ENCODE measurements around the gene FAM184B.

Gene FAM184B

GRCh38 chr4:17781300-17782287 is at the start of gene FAM184B:
Gene FAM184B, minus strand, starts transcription at chr4:17781621. Its CDS starts 322 bp downstream, at chr4:17781299.
- Mint-ChIP-seq H3K4me3 (peak within 1 kb of the TSS; percentile 9), H3K36me3 (no peaks in the 10 kb centered on the region), H3K9me3 (no peaks in the 10 kb centered on the region), H3K27ac (no peak within 1 kb of the TSS), H3K4me1 (peaks cover 10% of the 10 kb centered on the region)
- ATAC-seq (no peak), DNase-seq (ENCODE audit: low spot score in 2 of 2) (no peak)

- no peak for DNase-seq (ENCODE audit: low spot score in 2 of 2)
- Mint-ChIP-seq H3K4me3 (no peak overlapping the region), H3K27ac (no peak overlapping the region), H3K36me3 (peaks cover 88% of the 10 kb centered on the region), H3K4me1 (no peaks in the 10 kb centered on the region), H3K9me3 (no peaks in the 10 kb centered on the region)
- ATAC-seq, result no peak
Measured at GRCh38 chr4:17823871-17824669, 42.6 kb upstream of the FAM184B start.

GRCh38 chr4:17817027-17817426 is 35.6 kb upstream of the FAM184B start:
- Mint-ChIP-seq H3K4me3 (no peak overlapping the region), H3K27ac (no peak overlapping the region), H3K4me1 (peaks cover 8% of the 10 kb centered on the region), H3K36me3 (peaks cover 99% of the 10 kb centered on the region), H3K9me3 (no peaks in the 10 kb centered on the region)
- no peak for DNase-seq (ENCODE audit: low spot score in 2 of 2)
- ATAC-seq, result peak; percentile 77

- H3K4me1 Mint-ChIP-seq, result peaks cover 16% of the 10 kb centered on the region
- peaks cover 99% of the 10 kb centered on the region for H3K36me3 Mint-ChIP-seq
- no peak overlapping the region for H3K4me3 Mint-ChIP-seq
- H3K27ac Mint-ChIP-seq, result no peak overlapping the region
- no peaks in the 10 kb centered on the region for H3K9me3 Mint-ChIP-seq
- DNase-seq (ENCODE audit: low spot score in 2 of 2) (no peak), ATAC-seq (no peak)
Measured at GRCh38 chr4:17816142-17816541, 34.7 kb upstream of the FAM184B start.

GRCh38 chr4:17814140-17814539 is 32.7 kb upstream of the FAM184B start:
- Mint-ChIP-seq H3K9me3 (no peaks in the 10 kb centered on the region), H3K27ac (no peak overlapping the region), H3K36me3 (peaks cover 87% of the 10 kb centered on the region), H3K4me3 (no peak overlapping the region), H3K4me1 (peaks cover 16% of the 10 kb centered on the region)
- no peak for DNase-seq (ENCODE audit: low spot score in 2 of 2)
- ATAC-seq, result no peak

- no peaks in the 10 kb centered on the region for H3K9me3 Mint-ChIP-seq
- H3K36me3 Mint-ChIP-seq, result peaks cover 85% of the 10 kb centered on the region
- H3K27ac Mint-ChIP-seq, result no peak overlapping the region
- ATAC-seq (no peak), DNase-seq (ENCODE audit: low spot score in 2 of 2) (no peak)
- peaks cover 29% of the 10 kb centered on the region for H3K4me1 Mint-ChIP-seq
- peak overlapping the region; percentile 97 for H3K4me3 Mint-ChIP-seq
Measured at GRCh38 chr4:17812801-17813200, 31.4 kb upstream of the FAM184B start.

GRCh38 chr4:17812125-17812524 is 30.7 kb upstream of the FAM184B start:
- H3K27ac Mint-ChIP-seq, result peak overlapping the region; percentile 99
- no peak for DNase-seq (ENCODE audit: low spot score in 2 of 2)
- H3K9me3 Mint-ChIP-seq, result no peaks in the 10 kb centered on the region
- peak overlapping the region; percentile 97 for H3K4me3 Mint-ChIP-seq
- H3K4me1 Mint-ChIP-seq, result peaks cover 31% of the 10 kb centered on the region
- no peak for ATAC-seq
- peaks cover 85% of the 10 kb centered on the region for H3K36me3 Mint-ChIP-seq

- H3K9me3 Mint-ChIP-seq, result no peaks in the 10 kb centered on the region
- peak overlapping the region; percentile 97 for H3K4me3 Mint-ChIP-seq
- ATAC-seq (peak; percentile 45), DNase-seq (ENCODE audit: low spot score in 2 of 2) (no peak)
- peaks cover 40% of the 10 kb centered on the region for H3K4me1 Mint-ChIP-seq
- peak overlapping the region; percentile 99 for H3K27ac Mint-ChIP-seq
- H3K36me3 Mint-ChIP-seq, result peaks cover 82% of the 10 kb centered on the region
Measured at GRCh38 chr4:17811078-17811603, 29.7 kb upstream of the FAM184B start.

GRCh38 chr4:17810260-17811077 is 29.0 kb upstream of the FAM184B start, which contains the start of the genes DCAF16 and NCAPG:
Gene DCAF16, minus strand, starts transcription at chr4:17810757. Its CDS starts 6,616 bp downstream, at chr4:17804141.
Gene NCAPG, plus strand, starts transcription at chr4:17810979. Its CDS starts 99 bp downstream, at chr4:17811078.
- Mint-ChIP-seq H3K36me3 (peaks cover 82% of the 10 kb centered on the region), H3K4me1 (peaks cover 47% of the 10 kb centered on the region)
- ATAC-seq, result peak; percentile 92

GRCh38 chr4:17809667-17810066 is 28.2 kb upstream of the FAM184B start:
- no peak for DNase-seq (ENCODE audit: low spot score in 2 of 2)
- ATAC-seq, result no peak
- H3K27ac Mint-ChIP-seq, result peak overlapping the region; percentile 99
- peaks cover 48% of the 10 kb centered on the region for H3K4me1 Mint-ChIP-seq
- H3K4me3 Mint-ChIP-seq, result peak overlapping the region; percentile 97
- no peaks in the 10 kb centered on the region for H3K9me3 Mint-ChIP-seq
- peaks cover 82% of the 10 kb centered on the region for H3K36me3 Mint-ChIP-seq

More at GRCh38 chr4:17810260-17811077, 29.0 kb upstream of the FAM184B start, which contains the start of the genes DCAF16 and NCAPG:
- peak within 1 kb of the TSS; percentile 97 for H3K4me3 Mint-ChIP-seq
- H3K27ac Mint-ChIP-seq, result peak within 1 kb of the TSS; percentile 99
- peak; percentile 98 to 100 for DNase-seq (ENCODE audit: low spot score in 2 of 2)
- no peaks in the 10 kb centered on the region for H3K9me3 Mint-ChIP-seq

- Mint-ChIP-seq H3K27ac (peak overlapping the region; percentile 76), H3K4me3 (peak overlapping the region; percentile 97), H3K4me1 (peaks cover 54% of the 10 kb centered on the region), H3K36me3 (peaks cover 82% of the 10 kb centered on the region), H3K9me3 (no peaks in the 10 kb centered on the region)
- ATAC-seq (no peak), DNase-seq (ENCODE audit: low spot score in 2 of 2) (no peak)
Measured at GRCh38 chr4:17807446-17807845, 26.0 kb upstream of the FAM184B start.

- Mint-ChIP-seq H3K36me3 (peaks cover 85% of the 10 kb centered on the region), H3K27ac (peak overlapping the region; percentile 60), H3K4me1 (peaks cover 43% of the 10 kb centered on the region), H3K4me3 (no peak overlapping the region), H3K9me3 (no peaks in the 10 kb centered on the region)
- peak; percentile 41 for ATAC-seq
- DNase-seq (ENCODE audit: low spot score in 2 of 2), result no peak
Measured at GRCh38 chr4:17805580-17806155, 24.2 kb upstream of the FAM184B start.

- Mint-ChIP-seq H3K27ac (peak overlapping the region; percentile 67), H3K4me1 (no peaks in the 10 kb centered on the region), H3K36me3 (peaks cover 60% of the 10 kb centered on the region), H3K9me3 (no peaks in the 10 kb centered on the region), H3K4me3 (no peak overlapping the region)
- DNase-seq (ENCODE audit: low spot score in 2 of 2), result no peak
- peak; percentile 47 for ATAC-seq
Measured at GRCh38 chr4:17797808-17798207, 16.4 kb upstream of the FAM184B start.

GRCh38 chr4:17794730-17795129 is 13.3 kb upstream of the FAM184B start:
- Mint-ChIP-seq H3K9me3 (no peaks in the 10 kb centered on the region), H3K36me3 (peaks cover 29% of the 10 kb centered on the region), H3K4me3 (no peak overlapping the region), H3K4me1 (no peaks in the 10 kb centered on the region), H3K27ac (no peak overlapping the region)
- ATAC-seq (no peak), DNase-seq (ENCODE audit: low spot score in 2 of 2) (no peak)
